Measurements from ENCODE around the gene CCDC187. TPM values are rescaled to one million over a fixed set of nuclear protein-coding genes. Genes with fewer than 3 reads are reported as not detected.

The CCDC187 gene
- polyA plus RNA-seq, 1 donor from 2014 or later: not detected

DNA sequence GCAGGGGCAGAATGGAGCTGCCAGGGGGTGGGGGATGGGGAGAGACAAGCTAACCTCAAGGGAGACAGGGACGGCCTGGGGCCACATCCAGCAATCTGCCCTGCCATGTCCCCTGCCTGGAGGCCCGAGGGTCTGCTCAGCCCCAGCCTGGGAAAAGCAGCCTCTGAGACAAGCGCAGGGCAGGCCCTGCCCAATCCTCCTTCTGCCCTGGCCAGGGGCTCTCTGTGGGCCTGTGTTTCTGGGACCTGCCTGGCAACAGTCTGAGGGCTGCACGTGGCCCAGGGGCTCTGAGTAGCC lies 44.4 kb downstream of the CCDC187 start:
- no peaks in the 10 kb centered on the region for H3K9me2 ChIP-seq (ENCODE audit: insufficient read depth, low read length)
- no peaks in the 10 kb centered on the region for H3K27me3 ChIP-seq (ENCODE audit: insufficient read depth, low read depth, low read length)
- H3K4me2 ChIP-seq (ENCODE audit: low read length): no peak overlapping the region
- H3F3A ChIP-seq (ENCODE audit: insufficient read depth, low read length, poor library complexity, severe bottlenecking): no peaks in the 10 kb centered on the region
- H3K9ac ChIP-seq (ENCODE audit: low read length): no peak overlapping the region
- H3K36me3 ChIP-seq (ENCODE audit: insufficient read depth, low read length): no peaks in the 10 kb centered on the region
- no peak overlapping the region for H3K4me3 ChIP-seq (ENCODE audit: low read length)
- no peaks in the 10 kb centered on the region for H3K79me2 ChIP-seq (replicated peaks; ENCODE audit: insufficient read depth, low read length)
- no peak overlapping the region for H2AFZ ChIP-seq (ENCODE audit: low read depth, low read length)
- no peak for TF ChIP-seq SMC3 (conservative IDR thresholded peaks at IDR 0.05; ENCODE audit: poor library complexity)
- TF ChIP-seq TAF1 (IDR thresholded peaks at IDR 0.05; ENCODE audit: low read depth): no peak
- no peak for TF ChIP-seq RAD21 (conservative IDR thresholded peaks at IDR 0.05)
- no peak for TF ChIP-seq POLR2AphosphoS5 (IDR thresholded peaks at IDR 0.05)
- TF ChIP-seq REST (IDR thresholded peaks at IDR 0.05; ENCODE audit: borderline replicate concordance): no peak
- TF ChIP-seq MXI1 (conservative IDR thresholded peaks at IDR 0.05; ENCODE audit: poor library complexity, severe bottlenecking): no peak
- TF ChIP-seq EP300 (conservative IDR thresholded peaks at IDR 0.05; ENCODE audit: poor library complexity, severe bottlenecking): no peak
- TF ChIP-seq, protein P1, sequence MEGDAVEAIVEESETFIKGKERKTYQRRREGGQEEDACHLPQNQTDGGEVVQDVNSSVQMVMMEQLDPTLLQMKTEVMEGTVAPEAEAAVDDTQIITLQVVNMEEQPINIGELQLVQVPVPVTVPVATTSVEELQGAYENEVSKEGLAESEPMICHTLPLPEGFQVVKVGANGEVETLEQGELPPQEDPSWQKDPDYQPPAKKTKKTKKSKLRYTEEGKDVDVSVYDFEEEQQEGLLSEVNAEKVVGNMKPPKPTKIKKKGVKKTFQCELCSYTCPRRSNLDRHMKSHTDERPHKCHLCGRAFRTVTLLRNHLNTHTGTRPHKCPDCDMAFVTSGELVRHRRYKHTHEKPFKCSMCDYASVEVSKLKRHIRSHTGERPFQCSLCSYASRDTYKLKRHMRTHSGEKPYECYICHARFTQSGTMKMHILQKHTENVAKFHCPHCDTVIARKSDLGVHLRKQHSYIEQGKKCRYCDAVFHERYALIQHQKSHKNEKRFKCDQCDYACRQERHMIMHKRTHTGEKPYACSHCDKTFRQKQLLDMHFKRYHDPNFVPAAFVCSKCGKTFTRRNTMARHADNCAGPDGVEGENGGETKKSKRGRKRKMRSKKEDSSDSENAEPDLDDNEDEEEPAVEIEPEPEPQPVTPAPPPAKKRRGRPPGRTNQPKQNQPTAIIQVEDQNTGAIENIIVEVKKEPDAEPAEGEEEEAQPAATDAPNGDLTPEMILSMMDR (IDR thresholded peaks at IDR 0.05; ENCODE audit: poor library complexity, severe bottlenecking): no peak
- no peak for TF ChIP-seq EZH2 (IDR thresholded peaks at IDR 0.05; ENCODE audit: borderline replicate concordance, insufficient read depth, low read length, poor library complexity, severe bottlenecking)
- H3K9me3 ChIP-seq (ENCODE audit: low read length): no peaks in the 10 kb centered on the region
- no peaks in the 10 kb centered on the region for H4K20me1 ChIP-seq (ENCODE audit: insufficient read depth)
- H3K27ac ChIP-seq (ENCODE audit: low read length): no peak overlapping the region

DNA sequence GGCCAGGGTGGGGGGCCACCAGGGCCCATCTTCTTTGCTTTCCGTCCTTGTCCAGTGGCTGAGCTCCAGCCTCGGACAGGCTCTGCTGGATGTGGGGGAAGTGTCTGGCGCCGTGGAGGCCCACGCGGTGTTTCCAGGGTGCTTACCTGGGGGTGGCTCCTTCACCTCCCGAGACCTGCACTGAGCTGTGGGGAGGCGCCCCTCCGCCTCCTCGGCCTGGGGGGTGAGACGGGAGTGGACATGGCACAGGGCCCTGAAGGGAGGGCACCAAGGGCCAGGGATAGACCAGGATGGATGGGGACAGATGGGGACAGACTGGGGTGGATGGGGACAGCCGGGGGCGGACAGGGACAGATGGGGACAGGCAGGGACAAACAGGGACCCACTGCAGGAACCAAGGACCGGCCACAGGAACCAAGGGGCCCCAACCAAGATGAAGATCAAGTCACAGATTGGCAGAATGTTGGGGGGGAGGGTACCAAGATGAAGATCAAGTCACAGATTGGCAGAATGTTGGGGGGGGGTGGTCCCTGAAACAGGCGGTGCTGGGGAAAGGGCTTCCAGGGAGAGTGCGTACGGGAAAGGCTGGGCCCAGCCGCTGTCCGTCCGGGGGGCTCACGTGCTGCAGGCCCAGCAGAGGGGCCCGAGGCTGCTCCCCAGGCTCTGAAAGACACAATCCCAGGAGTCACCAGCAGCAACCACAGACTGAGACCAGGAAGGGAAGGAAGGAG lies 44.9 kb downstream of the CCDC187 start:
- no peaks in the 10 kb centered on the region for H3K9me2 ChIP-seq (ENCODE audit: insufficient read depth, low read length)
- TF ChIP-seq EP300 (conservative IDR thresholded peaks at IDR 0.05; ENCODE audit: poor library complexity, severe bottlenecking) (no peak), SMC3 (conservative IDR thresholded peaks at IDR 0.05; ENCODE audit: poor library complexity) (no peak), POLR2AphosphoS5 (IDR thresholded peaks at IDR 0.05) (no peak), REST (IDR thresholded peaks at IDR 0.05; ENCODE audit: borderline replicate concordance) (no peak), RAD21 (conservative IDR thresholded peaks at IDR 0.05) (no peak), EZH2 (IDR thresholded peaks at IDR 0.05; ENCODE audit: borderline replicate concordance, insufficient read depth, low read length, poor library complexity, severe bottlenecking) (no peak), MXI1 (conservative IDR thresholded peaks at IDR 0.05; ENCODE audit: poor library complexity, severe bottlenecking) (no peak), TAF1 (IDR thresholded peaks at IDR 0.05; ENCODE audit: low read depth) (no peak)
- TF ChIP-seq, protein P1 (IDR thresholded peaks at IDR 0.05; ENCODE audit: poor library complexity, severe bottlenecking): no peak

More for the DNA sequence above, 44.9 kb downstream of the CCDC187 start:
- no peaks in the 10 kb centered on the region for H3K27me3 ChIP-seq (ENCODE audit: insufficient read depth, low read depth, low read length)
- H3K9me3 ChIP-seq (ENCODE audit: low read length): no peaks in the 10 kb centered on the region
- no peaks in the 10 kb centered on the region for H3K36me3 ChIP-seq (ENCODE audit: insufficient read depth, low read length)
- H3K4me2 ChIP-seq (ENCODE audit: low read length): no peak overlapping the region
- H3K27ac ChIP-seq (ENCODE audit: low read length): no peak overlapping the region
- H3K79me2 ChIP-seq (replicated peaks; ENCODE audit: insufficient read depth, low read length): no peaks in the 10 kb centered on the region
- H3F3A ChIP-seq (ENCODE audit: insufficient read depth, low read length, poor library complexity, severe bottlenecking): no peaks in the 10 kb centered on the region
- H4K20me1 ChIP-seq (ENCODE audit: insufficient read depth): no peaks in the 10 kb centered on the region
- no peak overlapping the region for H3K4me3 ChIP-seq (ENCODE audit: low read length)
- H2AFZ ChIP-seq (ENCODE audit: low read depth, low read length): no peak overlapping the region
- H3K9ac ChIP-seq (ENCODE audit: low read length): no peak overlapping the region

Data from neural cell (in vitro differentiated cells).